Fibroblast of lung (primary cell): Measurements from ENCODE around the gene KDM7A.

Experiments
- EZH2 ChIP-seq: IDR thresholded peaks from 2 replicates; pipeline ENCODE4 v1.5.1; 2012; ENCODE audit warnings: low read length, control low read depth, mild to moderate bottlenecking; ENCODE audit errors: missing control alignments
- TF ChIP-seq, protein P1 (sequence below), 2 donors: IDR thresholded peaks in 1 of 2; conservative IDR thresholded peaks in 1 of 2; 1 replicate in 1 of 2; 2 replicates in 1 of 2; pipeline ENCODE4 v1.5.1; 2011 to 2012; ENCODE audit warnings: low read length in 2 of 2, control low read depth in 1 of 2, inconsistent platforms in 1 of 2, low read depth in 1 of 2, mild to moderate bottlenecking in 1 of 2

DNA sequence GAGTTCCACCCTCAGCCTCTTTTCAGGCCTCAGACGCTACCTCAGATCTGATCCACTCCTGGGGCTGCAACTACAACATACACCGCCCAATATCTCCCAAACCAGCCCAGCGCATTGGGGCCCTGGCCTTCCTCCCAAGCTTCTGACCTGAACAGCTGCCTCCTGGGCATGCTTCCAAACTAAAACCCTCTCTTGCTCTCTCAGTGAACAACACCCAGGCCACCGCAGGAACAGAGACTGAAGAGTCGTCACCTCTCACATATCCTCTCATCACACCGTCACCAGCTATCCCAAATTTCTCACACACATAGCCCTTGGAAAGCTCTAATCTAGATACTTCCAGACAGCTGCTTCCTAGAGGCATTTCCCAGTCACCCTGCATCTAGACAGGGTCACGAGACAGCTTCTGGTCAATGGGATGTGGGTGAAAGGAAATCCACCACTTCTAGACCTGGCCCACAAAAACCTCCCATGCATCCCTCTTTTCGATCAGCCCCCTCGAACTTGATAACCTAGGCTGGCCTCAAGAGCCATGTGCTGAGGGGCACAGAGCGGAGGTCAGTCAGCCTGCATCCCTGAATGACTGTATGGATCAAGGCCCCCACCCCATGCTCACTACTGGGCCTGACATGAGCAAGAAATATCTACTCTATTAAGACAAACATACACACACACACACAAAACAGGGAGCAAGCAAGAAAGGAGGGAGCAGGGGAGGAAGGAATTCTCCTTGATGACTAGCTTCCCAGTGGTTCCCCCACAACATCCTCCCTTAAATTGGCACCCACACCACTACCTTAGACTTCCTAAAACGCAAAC is 115.8 kb downstream of the KDM7A start:
- TF ChIP-seq, protein P1, sequence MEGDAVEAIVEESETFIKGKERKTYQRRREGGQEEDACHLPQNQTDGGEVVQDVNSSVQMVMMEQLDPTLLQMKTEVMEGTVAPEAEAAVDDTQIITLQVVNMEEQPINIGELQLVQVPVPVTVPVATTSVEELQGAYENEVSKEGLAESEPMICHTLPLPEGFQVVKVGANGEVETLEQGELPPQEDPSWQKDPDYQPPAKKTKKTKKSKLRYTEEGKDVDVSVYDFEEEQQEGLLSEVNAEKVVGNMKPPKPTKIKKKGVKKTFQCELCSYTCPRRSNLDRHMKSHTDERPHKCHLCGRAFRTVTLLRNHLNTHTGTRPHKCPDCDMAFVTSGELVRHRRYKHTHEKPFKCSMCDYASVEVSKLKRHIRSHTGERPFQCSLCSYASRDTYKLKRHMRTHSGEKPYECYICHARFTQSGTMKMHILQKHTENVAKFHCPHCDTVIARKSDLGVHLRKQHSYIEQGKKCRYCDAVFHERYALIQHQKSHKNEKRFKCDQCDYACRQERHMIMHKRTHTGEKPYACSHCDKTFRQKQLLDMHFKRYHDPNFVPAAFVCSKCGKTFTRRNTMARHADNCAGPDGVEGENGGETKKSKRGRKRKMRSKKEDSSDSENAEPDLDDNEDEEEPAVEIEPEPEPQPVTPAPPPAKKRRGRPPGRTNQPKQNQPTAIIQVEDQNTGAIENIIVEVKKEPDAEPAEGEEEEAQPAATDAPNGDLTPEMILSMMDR (conservative IDR thresholded peaks at IDR 0.05 in 1 of 2, IDR thresholded peaks at IDR 0.05 in 1 of 2; ENCODE audit: low read depth in 1 of 2, low read length in 2 of 2) = no peak
- no peak for TF ChIP-seq EZH2
